Fibroblast of lung (primary cell): Measurements from ENCODE around the gene KLHL3. TPM values are rescaled to one million over a fixed set of nuclear protein-coding genes. Genes with fewer than 3 reads are reported as not detected.

Experiments
- DNase-seq, 2 donors: peaks; one replicate each; pipeline versions ENCODE4 v3.0.0 to v3.0.0-alpha.2; 2010; ENCODE audit warnings: low read depth in 2 of 2
- H2AFZ ChIP-seq: 2 replicates; pipeline ENCODE4 v1.5.1; 2012; ENCODE audit warnings: low read length, control low read depth, inconsistent platforms
- H3K27ac ChIP-seq: 2 replicates; pipeline ENCODE4 v1.5.1; 2011; ENCODE audit warnings: low read length, control low read depth; ENCODE audit not compliant: insufficient read depth
- H3K27me3 ChIP-seq: 2 replicates; pipeline ENCODE4 v1.5.1; 2011; ENCODE audit warnings: mild to moderate bottlenecking, low read length; ENCODE audit not compliant: control insufficient read depth, insufficient read depth
- H3K36me3 ChIP-seq: 2 replicates; pipeline ENCODE4 v1.5.1; 2011; ENCODE audit warnings: low read length; ENCODE audit not compliant: control insufficient read depth, insufficient read depth
- H3K4me1 ChIP-seq: 2 replicates; pipeline ENCODE4 v1.5.1; 2011; ENCODE audit warnings: low read length; ENCODE audit not compliant: control insufficient read depth, insufficient read depth; ENCODE audit errors: extremely low read depth
- H3K4me2 ChIP-seq: 2 replicates; pipeline ENCODE4 v1.5.1; 2011; ENCODE audit warnings: low read length, control low read depth; ENCODE audit not compliant: insufficient read depth; ENCODE audit errors: extremely low read depth
- H3K4me3 ChIP-seq, 4 experiments: fragments of 200-600 bp in 1 of 4; sonication (generic) in 1 of 4; replicated peaks in 1 of 4; 2 replicates each; pipeline ENCODE4 v1.5.1; 2011 to 2016; ENCODE audit warnings: low read length in 4 of 4, low read depth in 3 of 4, mild to moderate bottlenecking in 3 of 4, control low read depth in 2 of 4, inconsistent platforms in 1 of 4, mixed read lengths in 1 of 4; ENCODE audit not compliant: insufficient read depth in 1 of 4; ENCODE audit errors: control extremely low read depth in 1 of 4
- H3K79me2 ChIP-seq: 2 replicates; pipeline ENCODE4 v1.5.1; 2012; ENCODE audit warnings: mild to moderate bottlenecking, low read length, inconsistent platforms; ENCODE audit not compliant: control insufficient read depth, insufficient read depth
- H3K9ac ChIP-seq: 2 replicates; pipeline ENCODE4 v1.5.1; 2011; ENCODE audit warnings: mild to moderate bottlenecking, low read length, control low read depth; ENCODE audit not compliant: insufficient read depth
- H3K9me3 ChIP-seq: 2 replicates; pipeline ENCODE4 v1.5.1; 2012; ENCODE audit warnings: low read depth, low read length; ENCODE audit not compliant: control insufficient read depth, insufficient read depth
- H4K20me1 ChIP-seq: 2 replicates; pipeline ENCODE4 v1.5.1; 2011; ENCODE audit warnings: low read length; ENCODE audit not compliant: control insufficient read depth, insufficient read depth; ENCODE audit errors: extremely low read depth
- EZH2 ChIP-seq: IDR thresholded peaks from 2 replicates; pipeline ENCODE4 v1.5.1; 2012; ENCODE audit warnings: low read length, control low read depth, mild to moderate bottlenecking; ENCODE audit errors: missing control alignments
- polyA plus RNA-seq, 2 donors: library from polyadenylated mRNA; depleted of rRNA in 1 of 2; stranded (reverse) in 1 of 2; unstranded in 1 of 2; fragments of >200 nt; gene quantifications; 2 replicates each; pipeline ENCODE4 v1.2.1, GENCODE V29; 2011 to 2012; ENCODE audit warnings: missing spikeins in 1 of 2
- total RNA-seq: library from RNA; depleted of rRNA; stranded (reverse); fragments of >200 nt; gene quantifications from 2 replicates; pipeline ENCODE4 v1.2.1, GENCODE V29; 2014
- TF ChIP-seq, protein P1 (sequence below), 2 donors: IDR thresholded peaks in 1 of 2; conservative IDR thresholded peaks in 1 of 2; 1 replicate in 1 of 2; 2 replicates in 1 of 2; pipeline ENCODE4 v1.5.1; 2011 to 2012; ENCODE audit warnings: low read length in 2 of 2, control low read depth in 1 of 2, inconsistent platforms in 1 of 2, low read depth in 1 of 2, mild to moderate bottlenecking in 1 of 2

Gene KLHL3
- total and polyA plus RNA-seq, 2 donors (not counting 1 experiment from before 2014, with no cell fraction given) = 0.60 to 2.3 TPM

DNA sequence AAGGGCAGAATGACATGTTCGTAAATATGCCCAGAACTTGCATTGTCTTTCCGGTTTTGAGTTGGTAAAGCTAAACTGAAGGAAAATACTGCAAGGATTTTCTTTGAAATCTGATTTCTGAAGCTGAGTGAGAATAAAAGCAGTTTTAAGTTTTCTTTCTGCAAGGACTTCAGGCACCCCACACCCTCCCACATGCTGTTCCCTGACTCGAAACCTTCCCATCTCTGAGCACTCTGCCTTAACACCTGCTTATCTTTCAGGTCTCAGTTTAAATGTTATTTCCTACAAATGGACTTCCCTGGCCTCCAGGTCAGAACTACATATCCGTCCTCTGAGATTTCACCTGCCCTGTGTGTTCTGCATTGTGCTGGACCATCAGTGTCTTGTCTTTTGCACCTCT, 93.8 kb downstream of the KLHL3 start:
- Histone ChIP-seq H2AFZ (no peak overlapping the region), H3K27ac (no peak overlapping the region), H3K27me3 (no peaks in the 10 kb centered on the region), H4K20me1 (no peaks in the 10 kb centered on the region), H3K4me1 (no peaks in the 10 kb centered on the region), H3K9me3 (no peaks in the 10 kb centered on the region), H3K36me3 (no peaks in the 10 kb centered on the region), H3K79me2 (no peaks in the 10 kb centered on the region), H3K4me3 (no peak overlapping the region), H3K9ac (no peak overlapping the region), H3K4me2 (no peak overlapping the region)
- TF ChIP-seq, protein P1, sequence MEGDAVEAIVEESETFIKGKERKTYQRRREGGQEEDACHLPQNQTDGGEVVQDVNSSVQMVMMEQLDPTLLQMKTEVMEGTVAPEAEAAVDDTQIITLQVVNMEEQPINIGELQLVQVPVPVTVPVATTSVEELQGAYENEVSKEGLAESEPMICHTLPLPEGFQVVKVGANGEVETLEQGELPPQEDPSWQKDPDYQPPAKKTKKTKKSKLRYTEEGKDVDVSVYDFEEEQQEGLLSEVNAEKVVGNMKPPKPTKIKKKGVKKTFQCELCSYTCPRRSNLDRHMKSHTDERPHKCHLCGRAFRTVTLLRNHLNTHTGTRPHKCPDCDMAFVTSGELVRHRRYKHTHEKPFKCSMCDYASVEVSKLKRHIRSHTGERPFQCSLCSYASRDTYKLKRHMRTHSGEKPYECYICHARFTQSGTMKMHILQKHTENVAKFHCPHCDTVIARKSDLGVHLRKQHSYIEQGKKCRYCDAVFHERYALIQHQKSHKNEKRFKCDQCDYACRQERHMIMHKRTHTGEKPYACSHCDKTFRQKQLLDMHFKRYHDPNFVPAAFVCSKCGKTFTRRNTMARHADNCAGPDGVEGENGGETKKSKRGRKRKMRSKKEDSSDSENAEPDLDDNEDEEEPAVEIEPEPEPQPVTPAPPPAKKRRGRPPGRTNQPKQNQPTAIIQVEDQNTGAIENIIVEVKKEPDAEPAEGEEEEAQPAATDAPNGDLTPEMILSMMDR (conservative IDR thresholded peaks at IDR 0.05 in 1 of 2, IDR thresholded peaks at IDR 0.05 in 1 of 2; ENCODE audit: low read depth in 1 of 2, low read length in 2 of 2) = no peak
- TF ChIP-seq EZH2 = no peak
- DNase-seq = no peak

DNA sequence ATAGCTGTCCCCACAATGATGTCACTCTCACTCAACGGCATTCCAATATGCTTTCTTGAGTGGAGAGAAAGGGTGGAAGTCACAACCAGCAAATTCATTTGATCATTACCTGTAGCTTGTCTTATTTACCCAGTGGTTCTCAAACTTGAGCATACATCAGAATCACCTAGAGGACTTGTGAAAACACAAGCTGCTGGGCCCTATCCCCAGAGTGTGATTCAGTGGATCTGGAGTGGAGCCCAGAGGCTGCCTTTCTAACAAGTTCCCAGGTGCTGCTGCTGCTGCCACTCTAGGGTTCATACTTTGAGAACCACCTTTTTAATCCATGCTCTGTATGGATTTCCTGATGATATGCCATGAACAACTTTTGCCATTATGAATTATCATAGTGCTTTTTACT, 94.7 kb downstream of the KLHL3 start:
- H2AFZ ChIP-seq = no peak overlapping the region
- DNase-seq = peak in 1 of 2 donors; percentile 67
- no peak overlapping the region for H3K9ac ChIP-seq
- no peaks in the 10 kb centered on the region for H3K4me1 ChIP-seq
- H3K4me2 ChIP-seq = no peak overlapping the region
- no peaks in the 10 kb centered on the region for H3K27me3 ChIP-seq
- H3K79me2 ChIP-seq = no peaks in the 10 kb centered on the region
- no peak for TF ChIP-seq EZH2
- TF ChIP-seq, protein P1 (conservative IDR thresholded peaks at IDR 0.05 in 1 of 2, IDR thresholded peaks at IDR 0.05 in 1 of 2; ENCODE audit: low read depth in 1 of 2, low read length in 2 of 2) = no peak
- no peaks in the 10 kb centered on the region for H4K20me1 ChIP-seq
- H3K9me3 ChIP-seq = no peaks in the 10 kb centered on the region
- H3K4me3 ChIP-seq = no peak overlapping the region
- no peaks in the 10 kb centered on the region for H3K36me3 ChIP-seq
- H3K27ac ChIP-seq = no peak overlapping the region

GRCh38 chr5:137639645-137640044, 96.2 kb downstream of the KLHL3 start:
- Histone ChIP-seq H3K4me1 (no peaks in the 10 kb centered on the region), H3K9me3 (no peaks in the 10 kb centered on the region), H3K27ac (no peak overlapping the region), H3K4me2 (no peak overlapping the region), H3K79me2 (no peaks in the 10 kb centered on the region), H3K27me3 (no peaks in the 10 kb centered on the region), H3K4me3 (no peak overlapping the region), H2AFZ (no peak overlapping the region), H3K9ac (no peak overlapping the region), H4K20me1 (no peaks in the 10 kb centered on the region), H3K36me3 (no peaks in the 10 kb centered on the region)
- DNase-seq = no peak
- TF ChIP-seq EZH2 = no peak
- TF ChIP-seq, protein P1 (conservative IDR thresholded peaks at IDR 0.05 in 1 of 2, IDR thresholded peaks at IDR 0.05 in 1 of 2; ENCODE audit: low read depth in 1 of 2, low read length in 2 of 2) = no peak
